HG03039 (cell line): ENCODE measurements around the gene DNAJC27.
A peak's percentile ranks its signal among the peaks of the same experiment; 100 is the strongest.
"Not testable (repeated sequence)": the region's sequence is repeated elsewhere in the genome, so short reads cannot be mapped to it uniquely, and the experiment has no call there.

Experiments used
- ATAC-seq: cut with Tn5 transposase; IDR thresholded peaks from one replicate; pipeline ENCODE4 v1.9.1; 2021; ENCODE audit warnings: mild to moderate bottlenecking, moderate library complexity; ENCODE audit not compliant: unreplicated experiment

The DNAJC27 gene

GRCh38 chr2:24971536-24972314 lies at the start of gene DNAJC27:
Gene DNAJC27 (minus strand): TSS chr2:24971955. CDS start chr2:24971904, 51 bp downstream.
- ATAC-seq = peak; percentile 88

- ATAC-seq = no peak
These were observed 46.9 kb upstream of the DNAJC27 start for GRCh38 chr2:25018681-25019080.

DNA sequence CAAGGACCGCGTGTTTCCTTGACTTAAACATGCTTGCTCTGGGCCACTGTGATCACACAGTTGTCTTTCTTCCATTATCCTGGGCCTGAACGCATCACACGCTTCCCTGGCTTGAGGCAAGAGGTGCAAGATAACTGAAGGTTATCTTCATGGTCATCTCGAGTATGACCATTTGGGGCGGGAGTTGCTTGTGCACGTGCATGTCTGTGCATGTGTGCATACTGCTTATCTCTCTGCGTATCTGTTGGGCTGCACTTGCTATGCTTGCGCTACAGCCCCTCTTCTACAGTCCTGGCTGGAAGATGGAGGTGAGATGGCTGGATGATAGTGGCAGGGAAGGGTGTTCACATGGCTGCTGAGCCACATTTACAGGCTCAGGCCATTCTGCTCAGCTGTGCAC lies 42.9 kb upstream of the DNAJC27 start:
- ATAC-seq = no peak

DNA sequence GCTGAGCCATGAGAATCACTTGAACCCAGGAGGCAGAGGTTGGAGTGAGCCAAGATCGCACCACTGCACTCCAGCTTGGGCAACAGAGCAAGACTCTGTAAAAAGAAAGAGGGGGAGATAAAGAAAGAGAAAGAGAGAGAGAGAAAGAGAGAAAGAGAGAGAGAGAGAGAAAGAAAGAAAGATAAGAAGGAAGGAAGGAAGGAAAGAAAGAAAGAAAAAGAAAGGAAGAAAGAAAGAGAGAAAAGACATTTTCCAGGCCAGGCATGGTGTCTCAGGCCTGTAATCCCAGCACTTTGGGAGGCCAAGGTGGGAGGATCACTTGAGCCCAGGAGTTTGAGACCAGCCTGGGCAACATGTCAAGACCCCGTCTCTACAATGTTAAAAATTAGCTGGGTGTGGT lies 39.6 kb upstream of the DNAJC27 start:
- not testable (repeated sequence) for ATAC-seq

DNA sequence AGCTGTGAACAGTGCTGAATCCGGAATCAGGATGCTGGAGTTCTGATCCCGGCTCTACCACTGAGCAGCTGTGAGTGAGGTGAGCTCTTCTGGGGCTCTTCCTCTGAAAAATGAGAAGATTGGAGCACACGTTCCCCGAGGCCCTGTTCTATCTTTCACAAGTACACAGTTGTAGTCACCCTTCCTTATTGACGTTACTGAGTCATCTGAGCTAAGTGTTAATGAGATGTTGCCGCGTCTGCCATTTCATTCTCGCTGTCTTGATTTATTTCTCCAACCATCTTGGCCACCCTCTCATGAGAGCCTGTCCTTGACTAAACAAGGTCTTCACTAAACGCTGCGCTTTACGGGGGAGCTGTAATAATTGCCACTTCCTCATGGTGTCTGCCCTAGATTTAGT lies 38.2 kb upstream of the DNAJC27 start:
- no peak for ATAC-seq

GRCh38 chr2:25002066-25002465 lies 30.3 kb upstream of the DNAJC27 start:
- no peak for ATAC-seq

DNA sequence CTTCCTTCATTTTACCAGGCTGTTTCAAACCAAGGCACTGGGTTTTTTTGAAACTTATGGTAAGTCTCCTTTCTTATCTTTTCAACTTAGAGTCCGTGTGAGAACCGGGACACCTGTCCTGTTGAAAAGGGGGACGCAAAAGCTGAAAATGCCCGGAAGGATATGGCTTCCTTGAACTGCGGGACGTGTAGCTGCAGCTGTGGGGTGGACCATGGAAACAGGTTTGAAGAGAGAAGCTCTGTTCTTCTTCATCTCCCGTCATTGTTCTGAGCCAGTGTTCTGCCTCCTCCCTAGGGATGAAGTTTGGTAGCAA lies 29.5 kb upstream of the DNAJC27 start:
- ATAC-seq = no peak

GRCh38 chr2:25000503-25001324 lies 29.0 kb upstream of the DNAJC27 start:
- no peak for ATAC-seq

- ATAC-seq = no peak
These were observed 28.3 kb upstream of the DNAJC27 start for GRCh38 chr2:25000036-25000435.

DNA sequence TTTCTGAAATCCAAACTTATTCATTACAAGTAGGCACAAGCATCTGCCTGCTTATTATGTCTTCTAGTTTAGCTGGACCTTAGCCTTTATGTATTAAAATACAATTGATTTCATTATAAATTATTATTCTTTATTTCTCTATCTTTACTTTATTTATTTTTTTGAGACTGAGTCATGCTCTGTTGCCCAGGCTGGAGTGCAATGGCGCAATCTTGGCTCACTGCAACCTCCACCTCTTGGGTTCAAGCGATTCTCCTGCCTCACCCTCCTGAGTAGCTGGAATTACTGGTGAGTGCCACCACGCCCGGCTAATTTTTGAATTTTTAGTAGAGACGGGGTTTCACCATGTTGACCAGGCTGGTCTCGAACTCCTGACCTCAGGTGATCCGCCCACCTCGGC lies 27.3 kb upstream of the DNAJC27 start:
- ATAC-seq = not testable (repeated sequence)

- ATAC-seq = no peak
These were observed 22.5 kb upstream of the DNAJC27 start for GRCh38 chr2:24994146-24994724.

DNA sequence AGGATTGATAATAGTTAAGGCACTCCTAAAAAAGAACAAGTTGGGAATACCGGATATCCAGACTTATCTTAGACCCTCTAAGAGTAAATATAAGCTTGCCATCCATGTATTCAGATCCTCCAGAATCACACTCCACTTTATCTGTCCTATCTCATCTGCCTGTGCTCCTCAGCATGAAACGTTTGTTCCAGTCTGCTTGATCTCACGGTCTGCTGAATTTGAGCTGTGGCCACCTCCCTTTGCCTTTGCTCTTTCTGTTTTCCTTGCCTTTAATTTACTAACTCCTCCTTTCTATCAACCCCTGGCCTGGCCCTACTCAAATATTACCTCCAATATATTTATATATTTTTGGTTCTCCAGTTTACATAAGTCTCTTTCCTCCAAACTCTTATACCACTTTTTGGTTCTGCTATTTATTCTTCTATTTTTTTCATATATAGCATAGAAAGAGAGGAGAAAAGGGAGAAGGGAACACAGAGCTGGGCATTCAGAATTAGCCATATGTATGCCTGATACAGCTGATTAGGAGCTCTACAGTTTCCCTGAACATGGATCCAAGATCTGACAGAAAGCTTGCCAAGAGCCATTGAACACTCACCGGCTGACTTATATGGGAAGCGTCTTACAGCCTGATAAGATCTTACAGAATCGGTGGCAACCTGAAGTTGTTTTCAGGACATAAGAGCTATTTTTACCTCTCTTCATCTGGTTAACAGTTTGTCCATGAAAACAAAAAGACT lies 21.8 kb upstream of the DNAJC27 start:
- no peak for ATAC-seq

- ATAC-seq = no peak
These were observed 14.6 kb upstream of the DNAJC27 start for GRCh38 chr2:24986372-24986771.

DNA sequence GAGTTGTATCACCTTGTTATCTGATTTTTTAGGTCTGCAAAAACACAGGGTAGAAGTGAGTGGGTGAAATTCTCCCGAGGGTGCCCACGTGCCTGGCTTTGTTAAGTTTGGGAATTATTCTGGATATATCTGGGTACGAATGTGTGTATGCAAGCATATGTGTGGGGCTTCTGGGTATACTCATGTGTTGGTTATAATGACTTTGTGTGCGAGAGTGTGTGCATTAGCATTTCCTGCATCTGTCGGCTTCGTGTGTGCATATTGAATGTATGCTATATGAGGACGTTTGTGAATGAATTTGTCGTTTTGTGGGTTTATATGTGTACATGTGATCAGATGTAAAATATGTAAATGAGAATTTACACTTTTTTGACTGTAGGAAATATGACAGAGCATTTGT lies 13.8 kb upstream of the DNAJC27 start:
- no peak for ATAC-seq

- no peak for ATAC-seq
These were observed 13.2 kb upstream of the DNAJC27 start for GRCh38 chr2:24984912-24985311.

- ATAC-seq = no peak
These were observed 9.8 kb upstream of the DNAJC27 start for GRCh38 chr2:24981411-24982136.

- no peak for ATAC-seq
These were observed 6.9 kb upstream of the DNAJC27 start for GRCh38 chr2:24978661-24979060.

- no peak for ATAC-seq
These were observed 5.9 kb upstream of the DNAJC27 start for GRCh38 chr2:24977631-24978030.

- no peak for ATAC-seq
These were observed 2.1 kb upstream of the DNAJC27 start for GRCh38 chr2:24973812-24974211.

- ATAC-seq = no peak
These were observed 683 bp upstream of the DNAJC27 start for GRCh38 chr2:24972315-24972961.
